Middle frontal gyrus (tissue), 1 donor: ENCODE results near the gene C2CD4A.

ENCODE experiments used
- DNase-seq: peaks from one replicate; pipeline ENCODE4 v3.0.0-alpha.2; 2015; ENCODE audit warnings: low spot score; ENCODE audit errors: extremely low spot score

Gene C2CD4A

DNA sequence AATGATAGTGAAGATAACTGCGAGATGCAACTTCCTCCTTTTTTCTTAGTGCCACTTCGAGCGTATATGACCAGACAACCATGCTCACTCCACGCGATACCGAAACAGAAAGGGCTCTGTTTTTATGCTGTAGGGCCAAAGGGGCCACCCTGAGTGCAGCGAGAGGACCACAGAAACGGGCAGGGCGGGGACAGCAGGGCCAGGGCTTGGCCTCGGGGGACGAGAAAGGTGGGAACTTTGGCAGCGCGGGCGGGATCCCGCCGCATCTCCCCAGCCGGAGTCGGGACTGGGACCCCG lies 7.0 kb upstream of the C2CD4A start:
- no peak for DNase-seq

- peak; percentile 92 for DNase-seq
These were observed 6.5 kb upstream of the C2CD4A start, which contains the start of gene VPS13C for GRCh38 chr15:62060113-62060895. TSS of gene VPS13C (minus strand) at chr15:62060447. CDS start at chr15:62060374, 73 bp downstream.

GRCh38 chr15:62060896-62061280 lies 5.9 kb upstream of the C2CD4A start:
- no peak for DNase-seq

DNA sequence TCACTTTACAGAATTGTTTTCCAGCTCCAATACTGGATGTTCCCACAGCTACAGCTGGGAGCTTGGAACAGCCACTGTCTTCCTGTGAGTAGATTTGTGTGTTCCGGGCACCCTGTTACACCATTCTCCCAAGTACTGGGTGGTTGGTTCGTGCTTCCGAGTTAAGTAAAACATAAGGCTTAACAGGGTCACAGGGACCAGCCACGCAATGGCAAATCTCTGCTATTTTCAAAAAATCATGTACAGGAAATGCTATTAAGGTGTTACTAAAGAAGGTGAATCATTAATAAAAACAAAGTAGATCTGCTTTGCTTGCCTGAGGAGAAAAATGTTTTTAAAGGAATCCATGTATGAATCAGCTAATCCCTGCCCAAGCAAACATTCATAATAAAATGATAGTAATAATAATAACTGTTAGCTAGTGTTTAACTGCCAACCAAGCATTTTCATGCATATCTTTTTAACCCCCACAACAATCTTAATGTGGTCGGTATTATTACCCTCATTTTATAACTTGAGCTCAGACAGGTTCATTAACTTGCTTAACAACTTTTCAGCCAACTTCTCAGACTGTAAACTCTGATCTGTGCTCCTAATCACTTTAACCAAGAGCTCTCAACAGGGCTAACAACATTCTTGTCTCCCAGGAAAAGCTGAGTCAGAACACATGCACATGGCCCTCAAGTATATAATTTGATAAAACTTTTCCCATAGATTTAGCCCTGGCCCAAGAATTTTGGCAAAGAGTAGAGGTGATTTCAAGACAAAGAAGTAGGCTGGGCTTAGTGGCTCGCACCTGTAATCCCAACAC lies 2.7 kb upstream of the C2CD4A start:
- no peak for DNase-seq

GRCh38 chr15:62067448-62068044 lies 769 bp downstream of the C2CD4A start:
- no peak for DNase-seq

DNA sequence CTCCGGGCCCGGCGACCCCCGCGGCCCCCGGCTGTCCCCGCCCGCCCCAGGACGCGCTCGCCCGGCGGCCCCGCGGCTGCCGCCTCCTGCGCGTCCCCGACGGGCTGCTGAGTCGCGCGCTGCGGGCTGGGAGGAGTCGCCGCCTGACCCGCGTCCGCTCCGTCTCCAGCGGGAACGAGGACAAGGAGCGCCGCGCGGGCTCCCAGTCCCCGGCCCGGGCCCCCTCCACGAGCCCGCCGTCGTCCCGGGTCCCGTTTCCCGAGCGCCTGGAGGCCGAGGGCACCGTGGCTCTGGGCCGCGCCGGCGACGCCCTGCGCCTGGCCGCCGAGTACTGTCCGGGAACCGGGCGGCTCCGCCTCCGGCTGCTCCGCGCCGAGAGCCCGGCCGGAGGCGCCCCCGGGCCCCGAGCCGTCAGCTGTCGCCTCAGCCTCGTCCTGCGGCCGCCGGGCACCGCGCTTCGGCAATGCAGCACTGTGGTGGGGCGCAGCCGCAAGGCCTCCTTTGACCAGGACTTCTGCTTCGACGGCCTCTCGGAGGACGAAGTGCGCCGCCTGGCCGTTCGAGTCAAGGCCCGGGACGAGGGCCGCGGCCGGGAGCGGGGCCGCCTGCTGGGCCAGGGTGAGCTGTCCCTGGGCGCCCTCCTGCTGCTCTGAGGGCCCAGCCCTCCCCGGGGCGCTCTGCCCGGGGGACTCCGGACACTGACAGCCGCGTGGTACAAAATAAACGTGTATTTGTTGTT lies 1.5 kb downstream of the C2CD4A start:
- no peak for DNase-seq

DNA sequence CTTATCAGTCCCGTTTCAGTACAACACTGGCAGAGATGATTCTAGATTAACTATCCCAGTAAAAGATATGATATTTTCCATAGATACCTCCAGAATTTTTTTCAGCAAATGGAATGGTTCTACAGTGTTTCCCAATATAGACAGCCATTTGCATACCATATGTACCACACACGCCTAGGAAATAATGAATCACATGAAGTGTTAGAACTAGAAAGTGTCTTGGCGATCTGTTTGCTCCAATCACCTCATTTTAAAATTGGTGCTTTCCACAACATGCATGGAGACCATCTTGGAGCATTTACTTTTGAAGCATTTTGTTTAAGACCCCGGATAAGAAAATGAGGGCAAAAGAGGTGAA lies 2.0 kb downstream of the C2CD4A start:
- DNase-seq: no peak

- no peak for DNase-seq
These were observed 2.8 kb downstream of the C2CD4A start for GRCh38 chr15:62069551-62069950.

GRCh38 chr15:62071711-62072308 lies 5.0 kb downstream of the C2CD4A start:
- DNase-seq: no peak

DNA sequence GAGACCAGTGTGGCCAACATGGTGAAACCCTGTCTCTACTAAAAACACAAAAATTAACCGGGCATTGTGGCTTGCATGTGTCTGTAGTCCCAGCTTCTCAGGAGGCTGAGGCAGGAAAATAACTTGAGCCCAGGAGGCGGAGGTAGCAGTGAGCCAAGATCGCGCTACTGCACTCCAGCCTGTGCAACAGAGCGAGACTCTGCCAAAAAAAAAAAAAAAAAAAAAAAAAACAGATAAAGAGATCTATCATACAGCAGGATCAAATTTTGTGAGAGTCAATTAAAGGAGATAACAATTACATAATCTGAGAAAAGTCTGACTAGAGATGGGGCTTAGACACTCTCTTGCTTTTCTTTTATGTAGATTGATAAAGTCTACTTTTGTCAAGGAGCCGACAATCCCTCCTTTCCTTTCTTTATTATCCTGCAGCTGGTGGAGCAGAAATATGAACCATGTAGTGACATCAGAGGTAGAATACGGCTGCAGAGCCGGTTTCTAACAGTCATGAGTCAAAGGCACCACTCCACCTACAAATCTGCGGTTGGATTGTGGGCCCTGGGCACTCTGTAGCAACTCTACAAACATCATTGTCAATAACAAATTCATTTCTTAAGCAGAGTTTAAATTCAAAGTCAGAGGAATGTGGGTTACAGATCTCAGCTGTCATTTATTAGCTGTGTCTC lies 9.0 kb downstream of the C2CD4A start:
- DNase-seq: no peak

DNA sequence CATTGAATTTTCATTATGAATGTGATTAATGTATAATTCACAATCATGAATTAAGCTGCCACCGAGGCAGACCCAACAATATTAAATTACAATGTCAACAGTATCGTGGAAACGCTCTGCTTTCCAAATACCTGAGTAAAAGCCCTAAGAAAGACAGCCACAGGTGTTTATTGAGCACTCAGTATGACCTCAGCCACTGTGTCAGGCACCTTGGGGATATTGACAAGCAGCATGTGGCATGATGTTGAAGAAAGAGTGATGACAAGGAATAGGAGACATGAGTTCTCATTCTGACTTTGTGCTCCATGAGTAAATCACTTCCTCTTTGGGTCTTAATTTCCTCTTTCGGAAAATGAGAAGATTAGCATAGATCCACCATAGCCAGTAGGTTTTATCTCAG lies 12.8 kb downstream of the C2CD4A start:
- no peak for DNase-seq

DNA sequence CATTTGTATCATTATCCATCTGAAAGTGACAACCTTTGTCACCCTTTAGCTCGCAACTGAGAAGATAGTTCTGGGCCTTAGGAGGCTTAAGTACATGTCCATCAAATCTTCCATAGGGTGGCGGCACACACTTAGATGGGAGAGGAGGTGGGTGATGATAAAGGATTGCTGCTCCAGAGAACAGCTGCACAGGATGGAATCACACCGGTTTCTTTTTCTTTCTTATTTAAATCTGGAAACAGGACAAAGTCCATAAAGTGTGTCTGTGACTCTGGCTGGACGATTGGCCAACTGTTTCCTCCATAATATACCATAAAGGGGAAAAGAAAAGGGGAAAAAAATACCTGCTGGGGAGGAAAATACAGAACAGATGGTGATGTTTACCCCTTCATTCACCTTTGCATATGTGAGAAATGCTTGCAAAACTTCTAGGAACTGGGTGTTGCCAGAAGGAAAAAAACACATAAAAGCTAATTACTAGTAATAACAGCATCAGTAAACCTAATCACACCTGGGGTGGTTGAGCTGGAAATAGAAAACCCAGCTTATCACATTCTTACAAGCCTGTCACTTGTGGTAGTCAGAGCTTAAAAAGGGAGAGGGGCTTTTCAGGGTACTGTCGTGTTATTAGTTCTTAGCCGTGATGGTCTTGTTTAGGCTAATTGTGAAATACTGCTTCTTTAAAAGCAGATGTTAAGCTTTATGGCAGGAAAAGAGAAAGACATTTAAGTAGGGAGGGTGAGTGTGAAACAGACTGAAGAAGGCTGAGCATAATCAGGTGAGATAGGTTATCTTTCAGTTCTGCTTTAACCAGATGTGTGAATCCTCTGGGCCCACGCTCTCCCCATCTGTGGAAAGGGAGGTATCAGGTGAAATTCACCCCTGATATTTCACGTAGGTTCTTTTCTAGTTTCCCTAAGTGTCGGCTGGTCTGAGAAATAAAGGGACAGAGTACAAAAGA lies 16.7 kb downstream of the C2CD4A start:
- DNase-seq: no peak

DNA sequence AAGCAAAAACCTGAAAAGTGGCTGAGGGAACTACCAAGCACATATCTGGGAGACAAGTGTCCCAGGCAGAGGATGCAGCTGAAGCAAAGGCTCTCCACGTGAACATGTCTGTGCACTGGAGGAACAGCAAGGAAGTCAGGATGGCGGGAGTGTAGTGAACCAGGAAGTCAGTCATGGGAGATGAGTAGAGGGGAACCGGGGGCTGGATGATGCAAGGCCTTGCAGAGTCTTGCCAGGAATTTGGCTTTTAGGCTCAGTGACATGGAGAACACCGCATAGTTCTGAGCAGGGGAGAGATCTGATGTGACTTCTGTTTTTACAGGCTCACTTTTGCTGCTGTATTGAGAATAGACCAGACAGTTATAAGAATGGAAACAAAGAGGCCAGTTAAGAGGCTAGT lies 19.0 kb downstream of the C2CD4A start:
- no peak for DNase-seq

- no peak for DNase-seq
These were observed 21.0 kb downstream of the C2CD4A start for GRCh38 chr15:62087671-62088352.

DNA sequence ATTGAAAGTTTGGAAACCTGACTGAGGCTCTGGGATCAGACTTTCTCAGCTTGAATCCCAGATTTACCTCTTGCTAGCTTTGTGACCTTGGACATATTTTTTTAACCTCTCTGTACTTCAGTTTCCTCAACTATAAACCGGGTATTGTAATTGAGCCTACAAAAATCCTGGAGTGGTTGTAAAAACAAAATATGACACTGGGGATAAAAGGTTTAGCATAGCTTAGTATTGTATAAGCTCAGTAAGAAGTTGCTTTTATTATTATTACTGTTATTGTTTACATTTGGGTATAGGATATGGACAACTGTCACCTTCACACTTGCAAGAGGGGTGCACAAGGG lies 21.5 kb downstream of the C2CD4A start:
- no peak for DNase-seq

DNA sequence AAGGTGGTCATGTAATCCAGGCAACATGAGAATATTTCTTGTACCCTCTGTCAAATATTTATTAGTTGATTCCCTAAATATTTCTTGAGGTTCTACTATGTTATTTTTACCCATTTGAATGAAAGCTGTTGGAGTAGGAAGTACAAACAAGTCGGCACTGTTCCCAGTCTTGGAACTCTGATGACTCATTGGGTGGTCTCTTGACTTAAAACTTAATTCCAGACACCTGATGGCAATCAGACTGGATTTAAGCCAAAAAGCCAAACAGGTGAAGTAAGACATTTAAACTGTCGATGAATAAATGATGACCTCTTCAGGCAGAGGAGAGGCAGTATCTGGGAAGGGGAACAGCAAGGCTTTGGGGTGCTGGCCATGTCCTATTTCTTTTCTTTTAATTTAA lies 22.8 kb downstream of the C2CD4A start:
- no peak for DNase-seq

DNA sequence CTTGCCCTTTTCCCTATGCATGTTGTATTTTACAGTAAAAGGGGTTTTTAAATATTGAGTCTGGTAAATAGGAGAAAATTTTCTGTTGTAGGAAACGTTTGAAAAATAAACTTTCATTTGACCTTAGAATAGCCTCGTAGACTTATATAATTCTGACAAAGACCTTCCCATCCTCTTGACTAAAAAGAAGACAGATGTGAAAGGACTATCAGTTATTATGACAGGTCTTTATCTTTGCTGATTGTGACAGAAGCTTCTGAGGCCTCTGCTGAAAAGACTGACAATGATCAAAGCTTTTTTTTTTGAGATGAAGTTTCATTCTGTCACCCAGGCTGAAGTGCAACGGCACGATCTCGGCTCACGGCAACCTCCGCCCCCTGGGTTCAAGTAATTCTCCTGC lies 24.2 kb downstream of the C2CD4A start:
- no peak for DNase-seq

DNA sequence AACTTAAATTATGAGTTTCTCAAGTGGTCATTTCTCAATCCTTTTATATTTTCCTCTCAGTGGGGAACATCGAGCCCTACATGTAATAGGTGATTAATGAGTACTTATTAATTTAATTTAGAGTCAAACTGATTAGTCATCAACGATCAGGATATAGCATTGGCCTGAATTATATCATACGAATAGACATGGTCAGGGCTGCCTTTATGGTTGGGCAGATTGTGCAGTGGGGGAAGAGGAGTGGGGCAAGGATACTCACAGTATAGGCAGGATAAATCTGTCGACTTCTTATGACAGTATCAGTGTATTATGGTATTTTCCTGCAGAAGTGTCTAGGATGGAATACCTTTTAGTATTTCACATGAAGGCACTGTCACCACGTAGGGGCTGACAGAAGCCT lies 27.0 kb downstream of the C2CD4A start:
- no peak for DNase-seq

DNA sequence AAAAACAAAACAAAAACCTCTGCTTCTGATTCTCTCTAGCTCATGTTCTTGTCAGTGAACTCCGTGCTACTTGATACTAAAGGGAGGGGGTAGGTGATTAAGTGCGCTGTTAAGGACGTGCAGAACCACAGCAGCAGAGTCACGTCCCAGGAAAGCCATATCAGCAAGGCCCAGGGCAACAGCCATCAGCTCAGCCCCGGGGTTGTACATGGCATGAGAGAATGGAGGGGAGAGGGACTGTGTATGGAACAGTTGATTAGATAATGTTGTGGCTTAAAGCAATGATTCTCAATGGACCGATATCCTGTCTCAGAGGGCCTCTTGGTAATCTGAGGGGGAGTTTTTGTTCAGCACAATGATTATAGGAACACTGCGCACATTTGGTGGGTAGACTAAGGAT lies 27.6 kb downstream of the C2CD4A start:
- no peak for DNase-seq
